Measurements from ENCODE around the gene ZNF382.

ZNF382 gene

DNA sequence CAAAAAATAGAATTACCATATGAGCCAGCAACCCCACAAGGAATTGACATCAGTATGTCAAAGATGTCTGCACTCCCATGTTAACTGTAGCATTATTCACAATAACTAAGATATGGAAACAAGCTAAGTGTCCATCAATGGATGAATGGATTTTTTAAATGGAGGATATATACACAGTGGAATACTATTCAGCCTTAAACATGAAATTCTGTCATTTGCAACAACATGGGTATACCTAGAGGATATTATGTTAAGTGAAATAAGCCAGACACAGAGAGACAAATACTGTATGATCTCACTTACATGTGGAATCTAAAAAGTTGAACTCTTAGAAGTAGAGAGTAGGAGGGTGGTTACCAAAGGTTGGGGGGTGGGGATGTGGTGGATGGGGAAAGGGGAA lies 74.3 kb downstream of the ZNF382 start:
- TF ChIP-seq, protein P1, sequence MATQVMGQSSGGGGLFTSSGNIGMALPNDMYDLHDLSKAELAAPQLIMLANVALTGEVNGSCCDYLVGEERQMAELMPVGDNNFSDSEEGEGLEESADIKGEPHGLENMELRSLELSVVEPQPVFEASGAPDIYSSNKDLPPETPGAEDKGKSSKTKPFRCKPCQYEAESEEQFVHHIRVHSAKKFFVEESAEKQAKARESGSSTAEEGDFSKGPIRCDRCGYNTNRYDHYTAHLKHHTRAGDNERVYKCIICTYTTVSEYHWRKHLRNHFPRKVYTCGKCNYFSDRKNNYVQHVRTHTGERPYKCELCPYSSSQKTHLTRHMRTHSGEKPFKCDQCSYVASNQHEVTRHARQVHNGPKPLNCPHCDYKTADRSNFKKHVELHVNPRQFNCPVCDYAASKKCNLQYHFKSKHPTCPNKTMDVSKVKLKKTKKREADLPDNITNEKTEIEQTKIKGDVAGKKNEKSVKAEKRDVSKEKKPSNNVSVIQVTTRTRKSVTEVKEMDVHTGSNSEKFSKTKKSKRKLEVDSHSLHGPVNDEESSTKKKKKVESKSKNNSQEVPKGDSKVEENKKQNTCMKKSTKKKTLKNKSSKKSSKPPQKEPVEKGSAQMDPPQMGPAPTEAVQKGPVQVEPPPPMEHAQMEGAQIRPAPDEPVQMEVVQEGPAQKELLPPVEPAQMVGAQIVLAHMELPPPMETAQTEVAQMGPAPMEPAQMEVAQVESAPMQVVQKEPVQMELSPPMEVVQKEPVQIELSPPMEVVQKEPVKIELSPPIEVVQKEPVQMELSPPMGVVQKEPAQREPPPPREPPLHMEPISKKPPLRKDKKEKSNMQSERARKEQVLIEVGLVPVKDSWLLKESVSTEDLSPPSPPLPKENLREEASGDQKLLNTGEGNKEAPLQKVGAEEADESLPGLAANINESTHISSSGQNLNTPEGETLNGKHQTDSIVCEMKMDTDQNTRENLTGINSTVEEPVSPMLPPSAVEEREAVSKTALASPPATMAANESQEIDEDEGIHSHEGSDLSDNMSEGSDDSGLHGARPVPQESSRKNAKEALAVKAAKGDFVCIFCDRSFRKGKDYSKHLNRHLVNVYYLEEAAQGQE (IDR thresholded peaks at IDR 0.05; ENCODE audit: insufficient read depth in 1 of 2, low read depth in 2 of 2, low read length in 2 of 2): no peak
- TF ChIP-seq POLR2AphosphoS5 (IDR thresholded peaks at IDR 0.05; ENCODE audit: low read depth, low read length) (no peak), FOXP2 (optimal IDR thresholded peaks at IDR 0.05; ENCODE audit: borderline replicate concordance, extremely low read depth, extremely low read length, insufficient read depth) (no peak), SIN3A (IDR thresholded peaks at IDR 0.05; ENCODE audit: borderline replicate concordance, insufficient read depth, low read length) (no peak), TAF1 (IDR thresholded peaks at IDR 0.05; ENCODE audit: borderline replicate concordance, insufficient read depth, low read length) (no peak)
